Measurements from ENCODE around the gene ALLC. TPM values are rescaled to one million over a fixed set of nuclear protein-coding genes. Genes with fewer than 3 reads are reported as not detected.

Gene ALLC
- total and polyA plus RNA-seq, 2 donors (not counting 1 experiment from before 2014, with no cell fraction given): not detected

GRCh38 chr2:3644891-3645605, 13.0 kb upstream of the ALLC start:
- H3K4me1 Mint-ChIP-seq: no peaks in the 10 kb centered on the region

More at GRCh38 chr2:3644891-3645605, 13.0 kb upstream of the ALLC start:
- H2AFZ ChIP-seq (ENCODE audit: insufficient read depth, low read depth, low read length, poor library complexity, severe bottlenecking): no peak overlapping the region
- Mint-ChIP-seq H3K27ac (no peak overlapping the region), H3K4me3 (no peak overlapping the region), H3K9me3 (ENCODE audit: insufficient read depth) (no peaks in the 10 kb centered on the region), H3K27me3 (no peaks in the 10 kb centered on the region)
- H3K4me1 ChIP-seq (ENCODE audit: control insufficient read depth in 2 of 2, insufficient read depth in 2 of 2, low read length in 2 of 2): no peaks in the 10 kb centered on the region
- H3K27me3 ChIP-seq (replicated peaks in 1 of 4; ENCODE audit: control extremely low read depth in 1 of 4, control insufficient read depth in 3 of 4, insufficient read depth in 4 of 4, low read length in 3 of 4): no peaks in the 10 kb centered on the region
- ChIA-PET CTCF (interaction anchor here (1.4 kb wide), 1 partner anchor 220 kb away, joined by 6 read pairs; no protein-coding TSS in a partner anchor), POLR2A (no interaction called here)
- ATAC-seq (ENCODE audit: low read depth) (no peak), DNase-seq (no peak)
- no peaks in the 10 kb centered on the region for H3K36me3 ChIP-seq (replicated peaks in 1 of 2; ENCODE audit: control extremely low read depth in 1 of 2, control insufficient read depth in 1 of 2, extremely low read depth in 1 of 2, insufficient read depth in 2 of 2, low read length in 1 of 2)
- H3K4me2 ChIP-seq (replicated peaks; ENCODE audit: low read depth, low read length, poor library complexity, severe bottlenecking): no peak overlapping the region
- no peak overlapping the region for H3K9ac ChIP-seq (ENCODE audit: low read length)
- WGBS (ENCODE audit: insufficient coverage): 87% methylated on average over 12 of the region's 15 CpGs
- TF ChIP-seq CTCF (IDR thresholded peaks at IDR 0.05): no peak
- no peak for TF ChIP-seq EZH2 (IDR thresholded peaks at IDR 0.05; ENCODE audit: borderline replicate concordance, insufficient read depth, low read depth, low read length, poor library complexity, severe bottlenecking)
- no peak overlapping the region for H3K4me3 ChIP-seq (ENCODE audit: control extremely low read depth in 1 of 5, extremely low read depth in 1 of 5, insufficient read depth in 1 of 5, low read depth in 2 of 5, low read length in 4 of 5)
- H3K27ac ChIP-seq (ENCODE audit: low read length in 2 of 2): no peak overlapping the region
- intact Hi-C loops (cut with micrococcal nuclease): no loop called here
- H3K9me3 ChIP-seq (ENCODE audit: control extremely low read depth in 1 of 3, control insufficient read depth in 2 of 3, insufficient read depth in 1 of 3, low read length in 2 of 3): no peaks in the 10 kb centered on the region
- H3K79me2 ChIP-seq (ENCODE audit: control insufficient read depth, insufficient read depth, low read length): no peaks in the 10 kb centered on the region
- no peaks in the 10 kb centered on the region for H4K20me1 ChIP-seq (ENCODE audit: control insufficient read depth, insufficient read depth, low read length, poor library complexity, severe bottlenecking)
